Tibial artery (tissue), 4 donors: ENCODE results near the gene AUNIP.
A peak's percentile ranks its signal among the peaks of the same experiment; 100 is the strongest.

Experiments used
- DNase-seq, 2 donors: peaks; one replicate each; pipeline ENCODE4 v3.0.0-alpha.2; 2019
- H3K27ac ChIP-seq, 2 donors: fragments of 200-600 bp; sonication (generic) in 1 of 2; 1 replicate in 1 of 2; 2 replicates in 1 of 2; pipeline ENCODE4 v1.5.1; 2018 to 2019; ENCODE audit warnings: mild to moderate bottlenecking in 1 of 2
- H3K27me3 ChIP-seq, 2 donors: fragments of 200-600 bp; sonication (generic) in 1 of 2; one replicate each; pipeline versions ENCODE4 v1.5.1 to v1.6.0; 2016 to 2019
- H3K36me3 ChIP-seq, 3 donors: fragments of 200-600 bp; sonication (generic) in 2 of 3; one replicate each; pipeline ENCODE4 v1.5.1; 2016 to 2019; ENCODE audit warnings: mild to moderate bottlenecking in 2 of 3
- H3K4me1 ChIP-seq, 4 donors: fragments of 200-600 bp; sonication (generic) in 2 of 4; 1 replicate in 3 of 4; 2 replicates in 1 of 4; pipeline ENCODE4 v1.5.1; 2016 to 2019
- H3K4me3 ChIP-seq, 2 donors: fragments of 200-600 bp; sonication (generic) in 1 of 2; 1 replicate in 1 of 2; 2 replicates in 1 of 2; pipeline ENCODE4 v1.5.1; 2018 to 2019; ENCODE audit warnings: mild to moderate bottlenecking in 2 of 2
- H3K9me3 ChIP-seq, 3 donors: fragments of 200-600 bp; sonication (generic) in 1 of 3; one replicate each; pipeline ENCODE4 v1.5.1; 2016 to 2019
- intact Hi-C: fragments of 100-400 bp; cut with DNase I; formaldehyde crosslinking; loops from one replicate; pipeline ENCODE4 v1.15.0; 2023; ENCODE audit warnings: low total_unique reads
- TF ChIP-seq, protein P1 (sequence below), 2 experiments: fragments of 200-600 bp in 1 of 2; fragments of 450-650 bp in 1 of 2; IDR thresholded peaks; one replicate each; pipeline ENCODE4 v1.5.1; 2017 to 2019; ENCODE audit warnings: antibody characterized with exemption in 2 of 2, mild to moderate bottlenecking in 1 of 2, moderate library complexity in 1 of 2

The AUNIP gene

DNA sequence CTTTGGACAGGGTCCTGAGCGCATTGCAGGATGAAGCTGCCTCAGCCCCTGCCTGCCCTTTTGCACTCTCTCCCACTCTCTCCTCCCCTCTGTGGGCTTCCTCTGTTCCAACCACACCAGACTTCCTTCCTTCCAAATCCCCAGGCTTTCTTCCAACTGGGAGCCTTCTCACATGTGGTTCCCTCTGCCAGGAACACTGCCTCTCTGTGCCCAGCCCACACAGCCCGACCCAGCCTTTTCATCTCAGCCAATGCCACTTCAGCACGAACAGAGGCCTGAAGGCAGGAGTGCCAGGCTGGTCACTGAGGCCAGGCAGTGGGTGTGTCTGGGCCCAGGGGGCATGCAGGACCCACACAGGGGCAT, 53.4 kb downstream of the AUNIP start:
- peaks cover 21 to 36% (median 34%) of the 10 kb centered on the region in 3 donors for H3K36me3 ChIP-seq
- no peak overlapping the region for H3K4me3 ChIP-seq
- intact Hi-C loops: loop anchor here (5.0 to 10.0 kb wide), 2 partner anchors 259 to 571 kb away; partner anchors contain the start of gene SYF2
- no peaks in the 10 kb centered on the region for H3K27me3 ChIP-seq
- H3K27ac ChIP-seq: peak overlapping the region; percentile 78 to 83
- no peaks in the 10 kb centered on the region for H3K9me3 ChIP-seq
- DNase-seq: peak; percentile 70 to 87
- TF ChIP-seq, protein P1, sequence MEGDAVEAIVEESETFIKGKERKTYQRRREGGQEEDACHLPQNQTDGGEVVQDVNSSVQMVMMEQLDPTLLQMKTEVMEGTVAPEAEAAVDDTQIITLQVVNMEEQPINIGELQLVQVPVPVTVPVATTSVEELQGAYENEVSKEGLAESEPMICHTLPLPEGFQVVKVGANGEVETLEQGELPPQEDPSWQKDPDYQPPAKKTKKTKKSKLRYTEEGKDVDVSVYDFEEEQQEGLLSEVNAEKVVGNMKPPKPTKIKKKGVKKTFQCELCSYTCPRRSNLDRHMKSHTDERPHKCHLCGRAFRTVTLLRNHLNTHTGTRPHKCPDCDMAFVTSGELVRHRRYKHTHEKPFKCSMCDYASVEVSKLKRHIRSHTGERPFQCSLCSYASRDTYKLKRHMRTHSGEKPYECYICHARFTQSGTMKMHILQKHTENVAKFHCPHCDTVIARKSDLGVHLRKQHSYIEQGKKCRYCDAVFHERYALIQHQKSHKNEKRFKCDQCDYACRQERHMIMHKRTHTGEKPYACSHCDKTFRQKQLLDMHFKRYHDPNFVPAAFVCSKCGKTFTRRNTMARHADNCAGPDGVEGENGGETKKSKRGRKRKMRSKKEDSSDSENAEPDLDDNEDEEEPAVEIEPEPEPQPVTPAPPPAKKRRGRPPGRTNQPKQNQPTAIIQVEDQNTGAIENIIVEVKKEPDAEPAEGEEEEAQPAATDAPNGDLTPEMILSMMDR (IDR thresholded peaks at IDR 0.05): no peak
- peaks cover 0 to 81% (median 69%) of the 10 kb centered on the region in 4 donors for H3K4me1 ChIP-seq

DNA sequence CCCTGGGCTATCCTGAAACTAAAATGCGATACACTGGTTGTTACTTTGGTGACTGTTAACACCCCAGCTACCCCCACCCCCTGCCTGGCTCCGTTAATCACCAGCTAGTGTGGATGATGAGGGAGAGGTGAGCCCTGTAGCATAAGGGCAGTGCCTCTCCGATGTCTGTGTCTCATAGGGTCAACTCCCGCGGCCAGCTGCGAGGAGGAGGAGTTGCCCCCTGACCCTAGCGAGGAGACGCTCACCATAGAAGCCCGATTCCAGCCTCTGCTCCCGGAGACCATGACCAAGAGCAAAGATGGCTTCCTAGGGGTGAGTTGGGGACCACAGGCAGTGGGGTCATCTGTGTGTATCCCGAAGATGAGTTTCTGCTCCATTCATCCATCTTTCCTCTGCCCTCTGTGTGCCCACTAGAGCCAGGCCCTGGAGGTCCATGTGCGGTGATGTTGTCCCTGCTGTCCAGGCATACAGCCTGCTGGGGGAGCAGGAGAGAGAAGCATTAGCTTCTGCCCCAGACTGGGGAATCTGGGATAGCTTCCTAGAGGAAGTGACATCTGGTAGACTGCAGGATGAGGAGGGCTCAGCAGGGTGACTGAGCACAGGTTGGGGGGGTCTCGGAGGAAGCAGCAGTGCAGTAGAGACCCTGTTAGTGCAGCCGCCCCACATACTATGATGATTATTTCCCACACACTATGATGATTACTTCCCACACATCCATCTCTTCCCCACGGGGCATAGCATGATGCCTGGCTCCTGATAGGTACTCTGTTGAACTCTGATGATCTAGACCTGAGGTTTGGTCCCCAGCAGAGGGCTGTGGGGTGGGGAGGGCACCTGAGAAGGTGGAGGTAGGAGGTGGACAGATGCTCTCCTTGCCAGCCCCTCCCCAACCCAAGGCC, 54.0 kb downstream of the AUNIP start:
- H3K4me3 ChIP-seq: no peak overlapping the region
- intact Hi-C loops: loop anchor here (5.0 to 10.0 kb wide), 2 partner anchors 258 to 570 kb away; partner anchors contain the start of gene SYF2
- H3K27me3 ChIP-seq: no peaks in the 10 kb centered on the region
- peaks cover 0 to 80% (median 67%) of the 10 kb centered on the region in 4 donors for H3K4me1 ChIP-seq
- TF ChIP-seq, protein P1 (IDR thresholded peaks at IDR 0.05): no peak
- no peak for DNase-seq
- no peaks in the 10 kb centered on the region for H3K9me3 ChIP-seq
- peaks cover 21 to 33% (median 31%) of the 10 kb centered on the region in 3 donors for H3K36me3 ChIP-seq
- peak overlapping the region; percentile 78 to 83 for H3K27ac ChIP-seq

DNA sequence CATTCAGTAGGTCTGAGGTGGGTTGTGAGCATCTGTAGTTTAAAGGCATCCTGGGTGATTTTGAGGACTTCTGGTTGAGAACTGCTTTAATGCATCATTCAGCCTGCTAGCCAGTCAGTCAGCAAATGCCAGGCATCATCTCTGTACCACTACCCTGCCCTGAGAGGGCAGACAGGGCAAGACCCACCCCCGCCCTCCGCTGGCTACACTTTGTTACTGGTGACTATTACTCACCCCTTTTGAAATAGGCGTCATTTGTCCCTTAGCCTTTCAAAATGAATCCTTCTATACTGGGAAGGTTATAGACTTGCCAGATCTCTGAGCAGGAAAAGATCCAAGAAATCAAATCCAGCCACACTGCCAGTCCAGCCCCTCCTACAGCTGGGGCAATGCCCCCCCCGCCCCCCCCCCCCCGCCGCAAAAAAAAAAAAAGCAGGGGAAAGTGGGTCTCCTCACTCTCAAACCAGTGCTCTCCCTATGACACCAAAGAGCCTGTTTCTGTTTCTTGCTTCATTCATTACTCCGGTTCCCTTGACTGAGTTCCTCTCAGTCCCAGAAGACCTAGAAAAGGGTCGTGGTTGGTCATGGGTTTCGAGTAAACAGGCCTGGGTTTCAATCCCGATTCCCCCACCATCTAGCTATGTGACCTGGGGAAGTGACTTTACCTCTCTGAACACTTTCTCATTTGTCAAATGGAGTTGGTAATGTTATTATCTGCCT, 54.9 kb downstream of the AUNIP start:
- H3K4me3 ChIP-seq: no peak overlapping the region
- TF ChIP-seq, protein P1 (IDR thresholded peaks at IDR 0.05): no peak
- peaks cover 17 to 25% (median 23%) of the 10 kb centered on the region in 3 donors for H3K36me3 ChIP-seq
- H3K27ac ChIP-seq: peak overlapping the region; percentile 78 to 83
- H3K4me1 ChIP-seq: peaks cover 0 to 77% (median 70%) of the 10 kb centered on the region in 4 donors
- DNase-seq: no peak
- intact Hi-C loops: loop anchor here (10.0 kb wide), 1 partner anchor 570 kb away; the partner anchor contains the start of gene SYF2
- no peaks in the 10 kb centered on the region for H3K9me3 ChIP-seq
- no peaks in the 10 kb centered on the region for H3K27me3 ChIP-seq

DNA sequence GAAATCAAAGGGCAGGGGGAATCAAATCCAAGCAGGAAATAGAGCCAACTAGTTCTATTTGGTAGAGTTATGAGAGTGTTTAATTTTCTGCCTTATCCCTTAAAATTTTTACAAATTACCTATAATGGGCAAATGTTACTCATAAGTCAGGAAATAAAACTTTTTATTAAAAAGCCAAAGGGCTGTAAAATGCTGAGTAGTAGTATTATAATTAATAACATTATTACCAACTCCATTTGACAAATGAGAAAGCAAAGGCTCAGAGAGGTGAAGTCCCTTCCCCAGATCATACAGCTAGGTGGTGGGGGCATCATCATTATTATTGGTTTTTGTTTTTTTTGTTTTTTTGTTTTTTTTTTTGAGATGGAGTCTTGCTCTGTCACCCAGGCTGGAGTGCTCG, 55.9 kb downstream of the AUNIP start:
- Histone ChIP-seq H3K4me1 (peaks cover 0 to 79% (median 71%) of the 10 kb centered on the region in 4 donors), H3K36me3 (peaks cover 6 to 15% (median 12%) of the 10 kb centered on the region in 3 donors), H3K4me3 (no peak overlapping the region), H3K27me3 (no peaks in the 10 kb centered on the region), H3K9me3 (no peaks in the 10 kb centered on the region), H3K27ac (peak overlapping the region in 1 of 2 donors; percentile 83)
- TF ChIP-seq, protein P1 (IDR thresholded peaks at IDR 0.05): no peak
- intact Hi-C loops: loop anchor here (10.0 kb wide), 1 partner anchor 569 kb away; the partner anchor contains the start of gene SYF2
- DNase-seq: no peak

DNA sequence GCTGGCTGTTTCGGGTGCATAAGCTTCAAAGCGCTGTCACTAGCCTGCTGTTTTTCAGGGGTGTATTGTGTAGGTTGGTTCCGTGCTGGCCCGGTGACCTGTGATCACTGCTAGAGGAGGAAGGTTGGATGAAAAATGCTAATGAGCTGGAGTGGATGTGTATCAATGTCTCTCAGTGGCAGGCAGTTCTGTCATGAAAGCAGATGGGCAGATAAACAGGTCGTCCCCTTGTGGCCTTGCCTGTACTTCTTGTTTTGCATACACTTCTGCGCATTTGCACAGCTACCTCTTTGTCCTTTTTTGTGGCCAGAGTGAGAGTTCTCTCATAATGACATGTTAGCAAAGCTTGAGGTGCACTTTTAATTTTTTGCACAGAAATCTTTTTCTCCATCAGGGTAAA, 56.3 kb downstream of the AUNIP start:
- H3K27me3 ChIP-seq: no peaks in the 10 kb centered on the region
- H3K27ac ChIP-seq: peak overlapping the region in 1 of 2 donors; percentile 22
- H3K9me3 ChIP-seq: no peaks in the 10 kb centered on the region
- no peak overlapping the region for H3K4me3 ChIP-seq
- intact Hi-C loops: loop anchor here (10.0 kb wide), 1 partner anchor 568 kb away; the partner anchor contains the start of gene SYF2
- H3K4me1 ChIP-seq: peaks cover 0 to 79% (median 71%) of the 10 kb centered on the region in 4 donors
- H3K36me3 ChIP-seq: peaks cover 6 to 10% (median 8%) of the 10 kb centered on the region in 3 donors
- TF ChIP-seq, protein P1 (IDR thresholded peaks at IDR 0.05): no peak
- DNase-seq: no peak
